Activated B cell treated with CpG ODN at 0.5 μM for 24 hours (primary cell): Measurements from ENCODE around the gene OR6P1. TPM values are rescaled to one million over a fixed set of nuclear protein-coding genes. Genes with fewer than 3 reads are reported as not detected.

Experiments
- ATAC-seq: fragments of 200-7000 bp; cut with Tn5 transposase; one replicate; pipeline ENCODE4 v1.10.0; 2021; ENCODE audit warnings: low read depth, mild to moderate bottlenecking, moderate library complexity
- CTCF ChIA-PET: fragments of 350-600 bp; sonication (Branson Sonifier 250); formaldehyde crosslinking; loops from one replicate; lab custom pipeline; 2021; ENCODE audit warnings: antibody characterized with exemption; lab: Charles Lee
- POLR2A ChIA-PET: fragments of 350-600 bp; sonication (Branson Sonifier 250); formaldehyde crosslinking; loops from one replicate; lab custom pipeline; 2021; ENCODE audit warnings: antibody characterized with exemption; lab: Charles Lee
- DNase-seq: peaks from one replicate; pipeline ENCODE4 v3.0.0; 2022
- H3K27ac Mint-ChIP-seq: one replicate; pipeline ENCODE4 v1.8.0; 2020; ENCODE audit warnings: mixed read lengths
- H3K27me3 Mint-ChIP-seq: one replicate; pipeline ENCODE4 v1.8.0; 2021; ENCODE audit warnings: mixed read lengths
- H3K36me3 Mint-ChIP-seq: one replicate; pipeline ENCODE4 v1.8.0; 2021; ENCODE audit warnings: low read depth, mixed read lengths
- H3K4me1 Mint-ChIP-seq: one replicate; pipeline ENCODE4 v1.8.0; 2021; ENCODE audit warnings: mixed read lengths
- H3K4me3 Mint-ChIP-seq: one replicate; pipeline ENCODE4 v1.8.0; 2020; ENCODE audit warnings: mild to moderate bottlenecking, mixed read lengths
- H3K9me3 Mint-ChIP-seq: one replicate; pipeline ENCODE4 v1.8.0; 2020; ENCODE audit warnings: mixed read lengths
- intact Hi-C: fragments of 100-400 bp; cut with micrococcal nuclease; formaldehyde crosslinking; loops from one replicate; pipeline ENCODE4 v1.15.1; 2024
- total RNA-seq: library from RNA; stranded (reverse); gene quantifications from 2 replicates; pipeline ENCODE4 v1.2.3, GENCODE V29; 2022
- TF ChIP-seq, protein P1 (sequence below): fragments of 200-600 bp; IDR thresholded peaks from one replicate; pipeline ENCODE4 v1.8.0; 2022; ENCODE audit warnings: antibody characterized with exemption, mild to moderate bottlenecking

The OR6P1 gene
- total RNA-seq, 1 donor from 2014 or later = not detected

DNA sequence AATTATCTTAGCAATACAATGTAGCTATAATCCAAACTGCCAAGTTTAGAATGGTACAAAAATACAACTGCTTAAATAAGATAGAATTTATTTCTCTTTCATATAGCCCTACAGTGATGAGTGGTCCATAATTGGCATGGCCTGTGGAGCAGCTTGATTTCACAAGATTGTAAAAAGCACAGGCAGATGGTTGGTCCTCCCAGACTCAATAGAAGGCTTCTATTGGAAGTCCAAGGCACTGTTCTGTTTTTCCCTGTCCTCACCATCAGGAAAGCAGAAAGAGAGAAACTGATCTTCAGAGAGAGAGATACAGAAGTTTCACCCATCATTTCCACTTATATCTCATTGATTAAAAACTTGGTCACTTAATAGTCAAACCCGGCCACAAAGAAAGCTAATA lies 1.8 kb upstream of the OR6P1 start:
- Mint-ChIP-seq H3K9me3 (no peaks in the 10 kb centered on the region), H3K36me3 (no peaks in the 10 kb centered on the region), H3K4me1 (no peaks in the 10 kb centered on the region), H3K4me3 (no peak overlapping the region), H3K27me3 (peaks cover 7% of the 10 kb centered on the region), H3K27ac (no peak overlapping the region)
- intact Hi-C loops = no loop called here
- ChIA-PET POLR2A (no interaction called here), CTCF (interaction anchor here (1.0 kb wide), 1 partner anchor 54 kb away, joined by 3 read pairs; no protein-coding TSS in a partner anchor)
- ATAC-seq = no peak
- TF ChIP-seq, protein P1, sequence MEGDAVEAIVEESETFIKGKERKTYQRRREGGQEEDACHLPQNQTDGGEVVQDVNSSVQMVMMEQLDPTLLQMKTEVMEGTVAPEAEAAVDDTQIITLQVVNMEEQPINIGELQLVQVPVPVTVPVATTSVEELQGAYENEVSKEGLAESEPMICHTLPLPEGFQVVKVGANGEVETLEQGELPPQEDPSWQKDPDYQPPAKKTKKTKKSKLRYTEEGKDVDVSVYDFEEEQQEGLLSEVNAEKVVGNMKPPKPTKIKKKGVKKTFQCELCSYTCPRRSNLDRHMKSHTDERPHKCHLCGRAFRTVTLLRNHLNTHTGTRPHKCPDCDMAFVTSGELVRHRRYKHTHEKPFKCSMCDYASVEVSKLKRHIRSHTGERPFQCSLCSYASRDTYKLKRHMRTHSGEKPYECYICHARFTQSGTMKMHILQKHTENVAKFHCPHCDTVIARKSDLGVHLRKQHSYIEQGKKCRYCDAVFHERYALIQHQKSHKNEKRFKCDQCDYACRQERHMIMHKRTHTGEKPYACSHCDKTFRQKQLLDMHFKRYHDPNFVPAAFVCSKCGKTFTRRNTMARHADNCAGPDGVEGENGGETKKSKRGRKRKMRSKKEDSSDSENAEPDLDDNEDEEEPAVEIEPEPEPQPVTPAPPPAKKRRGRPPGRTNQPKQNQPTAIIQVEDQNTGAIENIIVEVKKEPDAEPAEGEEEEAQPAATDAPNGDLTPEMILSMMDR = no peak
- no peak for DNase-seq

DNA sequence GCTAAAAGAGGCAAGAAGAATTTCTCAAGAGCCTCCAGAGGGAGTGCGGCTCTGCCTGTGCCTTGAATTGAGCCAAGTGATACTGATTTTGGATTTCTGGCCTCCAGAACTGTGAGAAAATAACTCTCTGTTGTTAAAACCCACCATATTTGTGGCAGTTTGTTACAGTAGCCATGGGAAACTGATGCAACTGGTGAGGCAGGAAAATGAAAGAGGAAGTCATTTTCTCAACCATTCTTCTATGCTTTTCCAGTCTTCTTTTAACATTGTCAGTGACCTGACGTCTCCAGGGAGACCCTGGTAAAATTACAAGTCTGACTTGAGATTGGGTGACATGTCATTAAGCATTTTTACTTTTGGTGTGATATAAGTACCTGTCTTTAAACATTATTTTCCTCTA lies 5.8 kb downstream of the OR6P1 start:
- peak overlapping the region; percentile 3 for H3K27ac Mint-ChIP-seq
- H3K4me3 Mint-ChIP-seq = no peak overlapping the region
- POLR2A ChIA-PET = no interaction called here
- CTCF ChIA-PET = no interaction called here
- H3K9me3 Mint-ChIP-seq = no peaks in the 10 kb centered on the region
- DNase-seq = no peak
- peaks cover 15% of the 10 kb centered on the region for H3K4me1 Mint-ChIP-seq
- no peaks in the 10 kb centered on the region for H3K36me3 Mint-ChIP-seq
- ATAC-seq = peak; percentile 54
- H3K27me3 Mint-ChIP-seq = peaks cover under 1% of the 10 kb centered on the region
- intact Hi-C loops = no loop called here
- TF ChIP-seq, protein P1 = no peak

DNA sequence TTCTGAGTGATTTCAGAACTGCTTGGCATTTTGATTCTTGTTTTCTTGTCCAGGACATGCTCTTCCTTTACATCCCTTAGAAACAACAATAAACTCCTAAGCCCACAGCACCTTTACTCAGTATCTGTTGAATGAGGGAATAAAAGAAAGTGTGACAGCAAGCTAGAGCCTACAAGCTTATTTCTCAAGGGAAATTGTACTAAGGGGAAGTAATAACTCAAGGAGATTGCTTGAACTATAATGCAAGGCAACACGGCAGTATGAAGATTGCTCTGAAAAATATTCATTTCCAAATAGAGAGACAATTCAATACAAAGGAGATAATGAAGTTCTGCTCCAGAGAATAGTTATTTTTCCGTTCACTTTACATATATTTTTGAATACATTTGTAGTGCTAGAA lies 6.5 kb downstream of the OR6P1 start:
- peaks cover 15% of the 10 kb centered on the region for H3K4me1 Mint-ChIP-seq
- CTCF ChIA-PET = interaction anchor here (1.1 kb wide), 1 partner anchor 434 kb away, joined by 3 read pairs; no protein-coding TSS in a partner anchor
- H3K27me3 Mint-ChIP-seq = peaks cover 2% of the 10 kb centered on the region
- H3K36me3 Mint-ChIP-seq = no peaks in the 10 kb centered on the region
- H3K27ac Mint-ChIP-seq = peak overlapping the region; percentile 13
- ATAC-seq (peak; percentile 58), DNase-seq (no peak)
- POLR2A ChIA-PET = no interaction called here
- H3K9me3 Mint-ChIP-seq = no peaks in the 10 kb centered on the region
- intact Hi-C loops = no loop called here
- H3K4me3 Mint-ChIP-seq = no peak overlapping the region
- TF ChIP-seq, protein P1 = no peak

DNA sequence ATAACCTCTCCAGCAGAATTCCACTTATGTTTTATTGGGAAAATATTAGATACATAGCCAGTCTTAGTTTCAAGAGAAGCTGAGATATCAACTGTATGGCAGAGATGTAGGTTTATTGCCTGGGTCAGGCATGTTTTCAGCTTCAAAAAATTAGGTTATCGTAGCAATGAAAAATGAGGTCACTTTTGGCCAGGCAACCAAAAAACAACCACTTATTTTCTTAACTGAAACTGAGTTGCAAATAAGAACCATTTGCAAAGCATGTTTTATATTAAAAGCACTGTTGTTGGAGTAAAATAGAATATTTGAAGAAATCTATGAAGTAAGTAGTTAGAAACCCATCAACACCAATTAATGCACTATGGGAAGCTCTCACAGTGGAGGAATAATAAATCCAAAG lies 10.7 kb downstream of the OR6P1 start:
- ATAC-seq (no peak), DNase-seq (no peak)
- peaks cover 15% of the 10 kb centered on the region for H3K4me1 Mint-ChIP-seq
- no peak overlapping the region for H3K27ac Mint-ChIP-seq
- intact Hi-C loops = no loop called here
- TF ChIP-seq, protein P1 = no peak
- no peaks in the 10 kb centered on the region for H3K36me3 Mint-ChIP-seq
- no peaks in the 10 kb centered on the region for H3K9me3 Mint-ChIP-seq
- CTCF ChIA-PET = no interaction called here
- peaks cover 4% of the 10 kb centered on the region for H3K27me3 Mint-ChIP-seq
- POLR2A ChIA-PET = no interaction called here
- no peak overlapping the region for H3K4me3 Mint-ChIP-seq

DNA sequence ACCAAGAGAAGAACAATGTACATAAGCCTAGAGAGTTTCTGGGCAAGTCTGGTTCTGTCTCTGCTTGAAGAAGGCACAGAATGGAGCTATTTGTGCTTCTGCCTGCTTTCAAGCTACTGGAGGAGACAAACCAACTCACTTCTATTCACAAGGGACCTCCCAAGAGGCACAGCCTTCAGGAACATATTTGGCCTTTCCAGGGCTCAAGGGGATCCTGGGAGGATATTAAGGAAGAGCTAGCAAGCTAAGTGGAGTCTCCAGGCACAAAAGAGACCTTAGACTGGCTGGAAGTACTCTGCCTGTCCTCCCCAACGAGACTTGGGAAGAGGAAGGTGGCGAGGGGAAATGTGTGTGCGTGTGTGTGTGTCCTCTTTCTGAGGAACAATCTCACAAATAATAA lies 16.0 kb downstream of the OR6P1 start, which contains the start of gene OR6Y1:
TSS of gene OR6Y1 (minus strand) at position 54 of the 400 bp plus-strand sequence. CDS start 6,300 bp downstream, outside the sequence.
- ATAC-seq (no peak), DNase-seq (no peak)
- no peaks in the 10 kb centered on the region for H3K9me3 Mint-ChIP-seq
- intact Hi-C loops = no loop called here
- POLR2A ChIA-PET = no interaction called here
- CTCF ChIA-PET = no interaction called here
- TF ChIP-seq, protein P1 = no peak
- H3K4me1 Mint-ChIP-seq = no peaks in the 10 kb centered on the region
- no peak within 1 kb of the TSS for H3K4me3 Mint-ChIP-seq
- H3K27me3 Mint-ChIP-seq = peaks cover 9% of the 10 kb centered on the region
- no peaks in the 10 kb centered on the region for H3K36me3 Mint-ChIP-seq
- no peak within 1 kb of the TSS for H3K27ac Mint-ChIP-seq
